Activated naive CD8-positive, alpha-beta T cell treated with anti-CD3 and anti-CD28 coated beads, Interleukin-2, amount 10 ng/mL, durations not matched to agents 7 days and 5 days (primary cell): ENCODE measurements around the gene POGZ. TPM values are rescaled to one million over a fixed set of nuclear protein-coding genes. Genes with fewer than 3 reads are reported as not detected.

Source experiments
- ATAC-seq: fragments of 150-1000 bp; cut with Tn5 transposase; one replicate; pipeline ENCODE4 v1.10.0; 2021; ENCODE audit warnings: low read depth, moderate library complexity
- POLR2A ChIA-PET: fragments of 350-600 bp; sonication (Branson Sonifier 250); formaldehyde crosslinking; loops from one replicate; lab custom pipeline; 2021; ENCODE audit warnings: antibody characterized with exemption; lab: Charles Lee
- DNase-seq: peaks from one replicate; pipeline ENCODE4 v3.0.0; 2021
- H3K27ac Mint-ChIP-seq: one replicate; pipeline ENCODE4 v1.8.0; 2022; ENCODE audit warnings: mild to moderate bottlenecking, mixed read lengths
- H3K27me3 Mint-ChIP-seq: one replicate; pipeline ENCODE4 v1.8.0; 2022; ENCODE audit warnings: mild to moderate bottlenecking, moderate library complexity, mixed read lengths
- H3K36me3 Mint-ChIP-seq: one replicate; pipeline ENCODE4 v1.8.0; 2021; ENCODE audit warnings: mild to moderate bottlenecking, mixed read lengths
- H3K4me1 Mint-ChIP-seq: one replicate; pipeline ENCODE4 v1.8.0; 2021; ENCODE audit warnings: mixed read lengths
- H3K4me3 Mint-ChIP-seq: one replicate; pipeline ENCODE4 v1.8.0; 2022; ENCODE audit warnings: mild to moderate bottlenecking, moderate library complexity, mixed read lengths
- H3K9me3 Mint-ChIP-seq: one replicate; pipeline ENCODE4 v1.8.0; 2021; ENCODE audit warnings: mixed read lengths
- total RNA-seq, 2 experiments: library from RNA; stranded (reverse); gene quantifications; one replicate each; pipeline ENCODE4 v1.2.3, GENCODE V29; 2021

Gene POGZ
- total RNA-seq, 2 experiments from 2014 or later: 94.8 to 104 TPM

DNA sequence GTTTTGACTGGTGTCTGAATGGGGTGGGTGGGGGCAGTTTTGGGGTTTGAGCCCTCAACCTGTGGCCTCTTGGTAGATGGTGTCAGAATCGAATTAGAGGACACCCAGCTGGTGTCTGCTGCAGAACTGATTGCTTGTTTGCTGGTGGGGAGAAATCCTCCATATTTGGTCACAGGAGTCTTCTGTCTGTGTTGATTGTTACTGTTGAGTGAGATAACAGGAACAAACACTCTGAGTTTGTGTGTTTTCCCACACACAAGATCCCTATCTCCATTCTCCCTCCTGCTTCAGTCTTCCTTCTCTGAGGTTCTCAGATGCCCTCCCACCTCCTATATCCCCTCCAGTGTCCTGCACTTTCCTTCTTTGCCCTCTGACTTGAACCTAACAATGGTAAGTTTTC, 32.8 kb upstream of the POGZ start:
- Mint-ChIP-seq H3K27me3 (peaks cover 3% of the 10 kb centered on the region), H3K4me1 (no peaks in the 10 kb centered on the region), H3K9me3 (no peaks in the 10 kb centered on the region), H3K4me3 (no peak overlapping the region), H3K36me3 (no peaks in the 10 kb centered on the region), H3K27ac (no peak overlapping the region)
- DNase-seq (no peak), ATAC-seq (no peak)
- POLR2A ChIA-PET: no interaction called here

DNA sequence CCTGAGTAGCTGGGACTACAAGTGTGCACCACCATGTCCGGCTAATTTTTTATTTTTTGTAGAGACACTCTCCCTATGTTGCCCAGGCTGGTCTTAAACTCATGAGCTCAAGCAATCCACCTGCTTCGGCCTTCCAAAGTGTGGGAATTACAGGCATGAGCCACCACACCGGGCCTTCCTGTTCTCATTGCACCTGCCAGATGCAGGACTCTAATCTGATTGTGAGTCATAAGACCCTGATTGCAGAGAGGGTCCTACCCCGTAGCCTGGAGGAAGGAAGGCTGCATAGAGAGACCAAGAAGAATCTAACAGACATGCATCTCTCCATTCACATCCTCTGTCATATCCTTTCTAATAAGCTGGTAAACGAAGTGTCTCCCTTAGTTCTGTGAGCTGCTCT, 32.3 kb upstream of the POGZ start:
- Mint-ChIP-seq H3K27ac (no peak overlapping the region), H3K9me3 (no peaks in the 10 kb centered on the region), H3K27me3 (peaks cover 3% of the 10 kb centered on the region), H3K4me3 (no peak overlapping the region), H3K36me3 (no peaks in the 10 kb centered on the region), H3K4me1 (no peaks in the 10 kb centered on the region)
- ATAC-seq: no peak
- POLR2A ChIA-PET: no interaction called here
- DNase-seq: no peak

DNA sequence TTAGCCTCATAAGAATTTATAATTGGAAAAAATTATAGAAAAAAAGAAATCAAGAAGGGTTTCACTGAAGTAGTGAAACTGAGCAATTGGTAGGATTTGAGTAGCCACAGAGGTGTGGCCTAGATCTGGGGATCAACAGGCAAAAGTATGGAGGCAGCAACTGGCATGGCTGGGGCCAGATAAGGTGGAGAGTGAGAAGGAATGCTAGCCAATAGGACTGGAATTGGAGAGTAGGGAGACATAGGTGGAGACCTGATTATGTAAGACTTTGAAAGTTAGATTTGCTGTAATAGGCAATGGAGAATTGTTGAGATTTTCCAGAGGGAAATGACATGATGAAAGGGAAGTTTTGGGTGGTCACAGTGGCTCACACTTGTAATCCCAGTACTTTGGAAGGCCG, 27.3 kb upstream of the POGZ start:
- no peak overlapping the region for H3K27ac Mint-ChIP-seq
- H3K9me3 Mint-ChIP-seq: peaks cover 2% of the 10 kb centered on the region
- H3K4me1 Mint-ChIP-seq: no peaks in the 10 kb centered on the region
- H3K27me3 Mint-ChIP-seq: peaks cover 2% of the 10 kb centered on the region
- DNase-seq: no peak
- ATAC-seq: no peak
- POLR2A ChIA-PET: no interaction called here
- H3K36me3 Mint-ChIP-seq: no peaks in the 10 kb centered on the region
- H3K4me3 Mint-ChIP-seq: no peak overlapping the region

DNA sequence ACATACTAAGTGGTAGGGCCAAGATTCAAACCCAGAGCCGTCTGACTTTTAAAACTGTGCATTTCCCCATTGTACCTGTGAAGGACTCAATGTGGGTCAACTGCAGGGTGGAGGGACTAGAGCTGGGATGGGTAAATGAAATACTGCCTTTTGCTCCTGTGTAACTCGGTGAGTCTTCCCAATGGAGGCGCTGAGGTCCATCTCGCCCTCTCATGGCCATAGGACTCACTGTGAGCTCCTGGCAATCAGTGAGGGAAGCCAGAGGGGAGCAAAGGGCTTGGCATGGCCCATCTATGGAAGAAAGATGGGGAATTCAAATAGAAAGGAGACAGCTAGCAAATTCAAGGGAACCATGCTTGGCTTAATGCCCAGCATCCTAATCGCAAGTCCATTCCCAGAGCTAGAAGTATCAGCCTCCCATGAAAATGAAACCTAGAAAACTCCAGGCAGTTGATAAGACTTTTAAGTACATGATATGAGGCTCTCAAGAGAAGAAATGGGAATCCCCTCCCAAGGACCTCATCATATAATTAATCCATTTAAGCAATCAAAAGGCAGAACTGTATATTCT, 26.5 kb upstream of the POGZ start:
- peaks cover 2% of the 10 kb centered on the region for H3K27me3 Mint-ChIP-seq
- H3K9me3 Mint-ChIP-seq: peaks cover 4% of the 10 kb centered on the region
- DNase-seq: no peak
- no peaks in the 10 kb centered on the region for H3K4me1 Mint-ChIP-seq
- POLR2A ChIA-PET: no interaction called here
- H3K36me3 Mint-ChIP-seq: no peaks in the 10 kb centered on the region
- H3K27ac Mint-ChIP-seq: no peak overlapping the region
- no peak overlapping the region for H3K4me3 Mint-ChIP-seq
- ATAC-seq: no peak

DNA sequence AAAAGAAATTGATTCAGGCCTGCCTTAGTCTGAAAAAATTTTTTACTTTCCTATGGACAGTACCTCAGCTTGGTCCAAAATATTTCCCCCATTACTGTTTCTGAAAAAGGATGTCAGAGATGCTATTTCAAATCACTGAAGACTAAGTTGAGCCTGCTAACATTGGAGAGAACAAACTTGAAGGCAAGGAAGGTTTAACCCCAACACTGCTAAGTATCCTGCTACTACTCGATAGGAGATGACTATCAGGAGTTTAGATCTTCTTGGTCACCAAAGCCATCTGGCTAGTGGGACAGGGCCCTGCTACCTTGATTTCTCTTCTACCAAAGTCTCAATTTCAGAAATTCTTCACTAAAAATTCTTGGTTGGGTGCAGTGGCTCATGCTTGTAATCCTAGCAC, 22.7 kb upstream of the POGZ start:
- Mint-ChIP-seq H3K27me3 (peaks cover 3% of the 10 kb centered on the region), H3K27ac (no peak overlapping the region), H3K9me3 (peaks cover 8% of the 10 kb centered on the region), H3K36me3 (peaks cover 2% of the 10 kb centered on the region), H3K4me1 (no peaks in the 10 kb centered on the region), H3K4me3 (no peak overlapping the region)
- POLR2A ChIA-PET: no interaction called here
- DNase-seq (no peak), ATAC-seq (no peak)

DNA sequence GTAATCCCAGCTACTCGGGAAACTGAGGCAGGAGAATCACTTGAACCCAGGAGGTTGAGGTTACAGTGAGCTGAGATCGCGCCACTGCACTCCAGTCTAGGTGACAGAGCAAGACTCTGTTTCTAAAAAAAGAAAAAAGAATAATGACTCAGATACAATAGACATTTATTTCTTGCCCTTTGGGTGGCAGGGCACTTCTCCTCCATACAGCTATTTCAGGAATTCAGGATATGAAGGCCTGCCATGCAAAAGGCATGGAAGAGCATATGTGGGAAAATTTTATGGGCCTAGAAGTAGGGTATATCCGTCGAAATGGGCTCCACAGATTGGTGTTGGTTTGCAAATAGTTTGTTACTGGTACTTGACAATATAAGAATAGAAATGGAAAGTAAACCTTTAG, 20.2 kb upstream of the POGZ start:
- Mint-ChIP-seq H3K27me3 (peaks cover 3% of the 10 kb centered on the region), H3K9me3 (peaks cover 8% of the 10 kb centered on the region), H3K27ac (no peak overlapping the region), H3K4me3 (no peak overlapping the region), H3K4me1 (no peaks in the 10 kb centered on the region), H3K36me3 (peaks cover 2% of the 10 kb centered on the region)
- ATAC-seq (no peak), DNase-seq (no peak)
- POLR2A ChIA-PET: interaction anchor here (0.5 kb wide), 1 partner anchor 82 kb away, joined by 3 read pairs; no protein-coding TSS in a partner anchor

DNA sequence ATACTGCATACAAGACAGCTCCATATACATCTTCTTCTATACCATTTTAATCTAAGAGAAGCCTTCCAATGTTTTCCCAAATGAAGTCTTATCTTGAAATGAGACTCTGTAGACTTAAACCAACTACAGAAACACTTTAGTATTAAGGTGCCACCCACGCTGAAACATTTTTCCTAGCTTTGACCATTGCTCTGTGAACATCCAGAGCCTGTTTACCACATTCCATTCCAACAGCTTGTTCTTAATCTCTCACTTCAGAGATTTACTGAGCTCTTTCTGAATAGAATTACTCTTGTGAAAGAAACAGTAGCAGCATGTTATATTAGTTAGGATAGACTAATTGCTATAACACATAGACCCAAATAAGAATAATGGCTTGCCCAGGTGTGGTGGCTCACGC, 19.6 kb upstream of the POGZ start:
- ATAC-seq: no peak
- no peak for DNase-seq
- no peaks in the 10 kb centered on the region for H3K4me1 Mint-ChIP-seq

DNA sequence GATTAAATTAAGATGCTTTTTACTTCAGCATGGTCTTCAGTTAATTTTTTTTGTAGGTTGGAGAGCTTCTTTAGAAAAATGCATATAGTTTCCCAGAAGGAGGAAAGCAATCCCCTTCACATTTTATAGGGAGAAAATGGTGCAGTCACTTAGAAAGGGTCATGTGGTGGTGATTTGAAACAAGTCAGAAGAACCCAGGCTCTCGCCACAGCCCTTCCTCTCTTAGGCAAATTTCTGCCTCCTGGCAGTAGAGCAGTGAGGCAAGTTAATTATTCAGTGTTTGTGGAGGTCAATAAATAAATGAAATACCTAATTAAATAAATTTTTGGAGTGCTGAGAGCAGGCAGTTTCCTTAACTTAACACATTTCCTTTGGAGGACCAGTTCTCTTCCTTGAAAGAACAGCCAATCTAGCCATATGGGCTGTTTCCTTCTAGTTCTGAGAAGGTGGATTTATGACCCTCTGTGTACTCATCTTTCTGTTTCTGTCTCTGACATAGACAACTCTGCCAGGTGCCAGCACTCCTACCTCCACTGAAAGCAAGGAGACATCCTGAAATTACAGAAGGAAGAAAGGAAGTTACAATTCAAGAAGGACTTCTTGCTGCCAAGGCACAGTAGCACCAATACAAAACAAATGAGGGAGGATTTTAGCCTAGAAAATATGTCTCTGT, 19.0 kb upstream of the POGZ start:
- peaks cover 8% of the 10 kb centered on the region for H3K9me3 Mint-ChIP-seq
- no peak overlapping the region for H3K4me3 Mint-ChIP-seq
- no peak for ATAC-seq
- no peak overlapping the region for H3K27ac Mint-ChIP-seq
- H3K27me3 Mint-ChIP-seq: peaks cover 3% of the 10 kb centered on the region
- POLR2A ChIA-PET: no interaction called here
- peaks cover 2% of the 10 kb centered on the region for H3K36me3 Mint-ChIP-seq
- H3K4me1 Mint-ChIP-seq: no peaks in the 10 kb centered on the region
- DNase-seq: no peak

More for the DNA sequence above, 19.6 kb upstream of the POGZ start:
- Mint-ChIP-seq H3K9me3 (peaks cover 8% of the 10 kb centered on the region), H3K27ac (no peak overlapping the region), H3K4me3 (no peak overlapping the region), H3K27me3 (peaks cover 3% of the 10 kb centered on the region), H3K36me3 (peaks cover 2% of the 10 kb centered on the region)
- POLR2A ChIA-PET: interaction anchor here (0.5 kb wide), 1 partner anchor 82 kb away, joined by 3 read pairs; no protein-coding TSS in a partner anchor

DNA sequence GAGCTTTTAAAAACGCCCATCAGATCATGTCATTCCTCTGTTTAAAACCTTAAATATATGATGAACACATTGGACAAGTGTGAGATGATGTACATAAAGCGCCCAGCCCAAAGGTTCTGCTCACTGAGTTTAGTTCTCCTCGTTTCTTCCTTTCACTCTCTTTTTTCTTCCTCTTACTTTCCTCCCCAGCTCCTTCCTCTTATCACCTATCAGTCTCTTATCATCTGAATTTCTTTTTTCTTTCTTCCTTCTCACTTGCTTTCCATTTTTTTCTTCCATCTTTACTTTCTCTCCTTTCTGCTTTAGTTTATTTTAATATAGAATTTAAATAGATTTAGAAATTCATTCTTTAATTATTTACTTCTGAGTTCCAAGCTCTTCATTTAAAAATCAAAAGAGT, 17.8 kb upstream of the POGZ start:
- Mint-ChIP-seq H3K27ac (no peak overlapping the region), H3K27me3 (peaks cover 6% of the 10 kb centered on the region), H3K36me3 (peaks cover 5% of the 10 kb centered on the region), H3K4me1 (peaks cover 6% of the 10 kb centered on the region), H3K4me3 (no peak overlapping the region), H3K9me3 (peaks cover 8% of the 10 kb centered on the region)
- DNase-seq (no peak), ATAC-seq (no peak)
- POLR2A ChIA-PET: no interaction called here

DNA sequence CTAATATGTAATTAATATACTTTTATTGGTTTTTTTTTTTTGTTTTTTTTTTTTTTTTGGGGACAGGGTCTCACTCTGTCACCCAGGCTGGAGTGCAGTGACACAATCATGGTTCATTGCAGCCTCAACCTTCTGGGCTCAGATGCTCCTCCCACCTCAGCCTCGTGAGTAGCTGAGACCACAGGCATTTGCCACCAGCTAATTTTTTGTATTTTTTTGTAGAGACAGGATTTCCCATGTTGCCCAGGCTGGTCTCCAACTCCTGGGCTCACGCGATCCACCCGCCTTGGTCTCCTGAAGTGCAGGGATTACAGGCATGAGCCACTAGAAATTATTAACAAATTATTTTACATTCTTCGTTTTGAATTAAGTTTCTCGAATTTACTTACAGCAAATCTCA, 16.8 kb upstream of the POGZ start:
- H3K36me3 Mint-ChIP-seq: peaks cover 5% of the 10 kb centered on the region
- peaks cover 3% of the 10 kb centered on the region for H3K9me3 Mint-ChIP-seq
- DNase-seq (no peak), ATAC-seq (no peak)
- H3K4me3 Mint-ChIP-seq: no peak overlapping the region
- POLR2A ChIA-PET: no interaction called here
- peaks cover 6% of the 10 kb centered on the region for H3K4me1 Mint-ChIP-seq
- H3K27ac Mint-ChIP-seq: no peak overlapping the region
- peaks cover 6% of the 10 kb centered on the region for H3K27me3 Mint-ChIP-seq

DNA sequence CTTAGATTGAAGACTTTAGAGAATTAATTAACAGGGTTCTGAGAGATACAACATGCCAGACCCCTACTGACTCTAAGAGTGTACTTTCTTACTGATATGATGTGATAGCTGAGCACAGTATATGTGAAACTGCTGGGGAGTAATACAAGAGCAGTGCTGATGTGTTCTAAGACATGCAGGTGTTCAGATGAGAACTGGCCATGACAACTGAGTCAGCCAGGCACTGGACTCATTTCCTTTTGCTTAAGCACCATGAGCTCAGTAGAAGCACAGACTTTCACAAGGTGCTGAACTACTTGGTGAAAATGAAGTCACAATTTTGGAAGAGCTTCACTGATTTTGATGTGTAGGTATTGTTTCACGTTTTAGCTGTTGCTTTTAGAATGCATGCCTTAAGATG, 15.9 kb upstream of the POGZ start:
- Mint-ChIP-seq H3K9me3 (no peaks in the 10 kb centered on the region), H3K27me3 (peaks cover 3% of the 10 kb centered on the region), H3K27ac (no peak overlapping the region), H3K4me1 (peaks cover 6% of the 10 kb centered on the region), H3K4me3 (no peak overlapping the region), H3K36me3 (peaks cover 3% of the 10 kb centered on the region)
- POLR2A ChIA-PET: interaction anchor here (1.4 kb wide), 1 partner anchor 16 kb away, joined by 5 read pairs; the partner anchor contains the start of gene POGZ
- DNase-seq: no peak
- no peak for ATAC-seq

DNA sequence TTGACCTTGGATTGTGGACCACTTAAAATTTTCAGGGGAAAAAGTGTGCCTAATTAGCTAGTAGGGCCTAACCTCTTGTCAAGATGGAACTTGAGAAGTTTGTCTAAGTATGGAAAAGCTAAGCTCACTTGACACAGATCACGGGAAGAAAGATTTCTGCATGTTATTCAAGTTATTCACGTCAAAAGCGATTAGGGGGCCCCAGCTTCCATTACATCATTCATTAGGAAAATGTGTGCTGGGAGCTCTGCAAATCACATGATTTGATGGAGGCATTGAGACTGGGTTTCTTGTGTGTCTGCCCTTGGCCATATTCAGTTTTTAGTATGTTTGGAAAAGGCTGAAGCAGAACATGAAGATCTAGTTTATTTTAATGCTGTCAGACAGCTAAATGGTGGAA, 15.5 kb upstream of the POGZ start:
- ATAC-seq: no peak
- Mint-ChIP-seq H3K4me1 (peaks cover 6% of the 10 kb centered on the region), H3K36me3 (peaks cover 3% of the 10 kb centered on the region), H3K27me3 (peaks cover 3% of the 10 kb centered on the region), H3K4me3 (no peak overlapping the region), H3K27ac (no peak overlapping the region), H3K9me3 (no peaks in the 10 kb centered on the region)
- DNase-seq: no peak
- POLR2A ChIA-PET: interaction anchor here (1.4 kb wide), 1 partner anchor 16 kb away, joined by 5 read pairs; the partner anchor contains the start of gene POGZ

DNA sequence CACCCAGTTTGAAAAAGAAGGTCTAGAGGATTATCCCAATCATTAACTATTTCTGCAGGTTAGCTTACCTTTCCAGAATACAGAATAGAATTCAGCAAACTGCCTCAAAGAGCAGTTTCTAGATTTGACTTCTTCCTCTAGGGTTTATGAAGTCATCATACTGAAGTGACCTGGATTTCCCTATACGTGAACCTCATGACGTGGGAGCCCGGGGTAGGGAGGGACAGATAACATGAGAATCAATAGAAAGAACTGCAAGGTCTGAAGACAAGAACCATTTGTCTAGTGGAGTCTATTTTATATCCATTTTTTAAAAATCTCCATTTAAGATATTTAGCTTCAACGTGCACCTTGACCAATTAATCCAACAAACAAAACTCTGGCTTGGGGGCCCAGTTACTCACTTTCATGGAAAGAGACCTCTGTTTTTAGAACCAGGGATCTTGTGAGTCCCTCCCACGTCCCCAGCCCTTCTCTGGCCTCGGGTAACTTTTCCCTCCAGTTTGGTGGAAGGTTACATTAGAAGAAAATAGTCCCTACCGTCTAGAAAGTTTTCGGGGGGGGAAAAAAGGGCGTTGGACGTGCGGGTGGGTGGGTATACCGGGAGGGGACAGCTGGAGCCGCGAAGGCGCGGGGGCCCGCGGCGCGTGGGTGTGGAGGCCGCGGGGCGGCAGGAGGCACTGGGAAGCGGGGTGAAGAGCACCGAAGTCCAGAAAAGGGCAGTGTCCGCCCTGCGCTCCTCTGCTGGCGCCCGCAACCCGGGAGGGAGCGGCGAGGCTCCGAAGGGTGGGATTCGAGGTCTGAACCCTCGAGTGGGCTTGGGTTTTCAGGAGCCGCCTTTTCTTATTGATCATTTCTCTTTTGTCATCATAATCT, 13.8 kb upstream of the POGZ start:
- Mint-ChIP-seq H3K36me3 (peaks cover 3% of the 10 kb centered on the region), H3K27me3 (peaks cover 10% of the 10 kb centered on the region), H3K4me1 (peaks cover 6% of the 10 kb centered on the region), H3K4me3 (peak overlapping the region; percentile 69), H3K27ac (peak overlapping the region; percentile 61), H3K9me3 (no peaks in the 10 kb centered on the region)
- peak; percentile 47 for ATAC-seq
- DNase-seq: peak; percentile 48
- POLR2A ChIA-PET: interaction anchor here (1.4 kb wide), 1 partner anchor 14 kb away, joined by 4 read pairs; the partner anchor contains the start of gene POGZ
